Stimulated activated CD4-positive, alpha-beta T cell treated with anti-CD3 and anti-CD28 coated beads, TNF-alpha, amount 100 ng/mL, for 48 hours (primary cell): Measurements from ENCODE around the gene CCDC183.

Experiments used
- DNase-seq, 3 donors: peaks; one replicate each; pipeline ENCODE4 v3.0.0-alpha.2; 2020; ENCODE audit warnings: low read depth in 3 of 3

The CCDC183 gene

GRCh38 chr9:136849038-136849959 lies 53.2 kb downstream of the CCDC183 start, which contains the start of gene PHPT1:
PHPT1 (plus strand) TSS chr9:136849409; CDS start chr9:136849431, 22 bp downstream.
- DNase-seq: peak; percentile 92 to 95 (median 95)

- no peak for DNase-seq
Measured at GRCh38 chr9:136849960-136850865, 54.1 kb downstream of the CCDC183 start.

- DNase-seq: no peak
Measured at GRCh38 chr9:136850866-136851775, 55.0 kb downstream of the CCDC183 start.

- DNase-seq: no peak
Measured at GRCh38 chr9:136851941-136852663, 56.0 kb downstream of the CCDC183 start, which contains the start of gene MAMDC4. MAMDC4 (plus strand) TSS chr9:136852346; CDS start chr9:136852417, 71 bp downstream.

- no peak for DNase-seq
Measured at GRCh38 chr9:136852664-136853595, 56.8 kb downstream of the CCDC183 start.

GRCh38 chr9:136853596-136854112 lies 57.5 kb downstream of the CCDC183 start:
- no peak for DNase-seq

- no peak for DNase-seq
Measured at GRCh38 chr9:136854113-136854841, 58.1 kb downstream of the CCDC183 start.

- DNase-seq: no peak
Measured at GRCh38 chr9:136854842-136855460, 58.8 kb downstream of the CCDC183 start.

GRCh38 chr9:136855461-136856078 lies 59.4 kb downstream of the CCDC183 start:
- DNase-seq: no peak

GRCh38 chr9:136856079-136856476 lies 59.9 kb downstream of the CCDC183 start:
- no peak for DNase-seq

GRCh38 chr9:136856541-136857141 lies 60.5 kb downstream of the CCDC183 start:
- DNase-seq: no peak

GRCh38 chr9:136857166-136857565 lies 61.0 kb downstream of the CCDC183 start:
- no peak for DNase-seq
